HS-27A (cell line): ENCODE results near the gene ADGRG7.
"Not testable (repeated sequence)": the region's sequence is repeated elsewhere in the genome, so short reads cannot be mapped to it uniquely, and the experiment has no call there.

Source experiments
- DNase-seq: peaks from one replicate; pipeline ENCODE4 v3.0.0-alpha.2; 2012; ENCODE audit warnings: low read depth, missing footprints

The ADGRG7 gene

GRCh38 chr3:100647657-100648056 lies 38.3 kb downstream of the ADGRG7 start:
- DNase-seq: no peak

- DNase-seq: peak; percentile 38
Observed at GRCh38 chr3:100650651-100651619, 41.5 kb downstream of the ADGRG7 start.

- no peak for DNase-seq
Observed at GRCh38 chr3:100653604-100654294, 44.3 kb downstream of the ADGRG7 start.

- DNase-seq: no peak
Observed at GRCh38 chr3:100656945-100657344, 47.5 kb downstream of the ADGRG7 start.

GRCh38 chr3:100661294-100661693 lies 51.9 kb downstream of the ADGRG7 start:
- DNase-seq: not testable (repeated sequence)

- DNase-seq: no peak
Observed at GRCh38 chr3:100662113-100662823, 52.9 kb downstream of the ADGRG7 start.

GRCh38 chr3:100665230-100665629 lies 55.8 kb downstream of the ADGRG7 start:
- no peak for DNase-seq

GRCh38 chr3:100666699-100667098 lies 57.3 kb downstream of the ADGRG7 start:
- DNase-seq: not testable (repeated sequence)

GRCh38 chr3:100667316-100667715 lies 57.9 kb downstream of the ADGRG7 start:
- DNase-seq: not testable (repeated sequence)

- not testable (repeated sequence) for DNase-seq
Observed at GRCh38 chr3:100670995-100671394, 61.6 kb downstream of the ADGRG7 start.

- no peak for DNase-seq
Observed at GRCh38 chr3:100681496-100681895, 72.1 kb downstream of the ADGRG7 start.

GRCh38 chr3:100682056-100682853 lies 72.9 kb downstream of the ADGRG7 start:
- no peak for DNase-seq

GRCh38 chr3:100682854-100683760 lies 73.7 kb downstream of the ADGRG7 start:
- no peak for DNase-seq

- no peak for DNase-seq
Observed at GRCh38 chr3:100693225-100693624, 83.8 kb downstream of the ADGRG7 start.

- DNase-seq: no peak
Observed at GRCh38 chr3:100695696-100696095, 86.3 kb downstream of the ADGRG7 start.

- DNase-seq: no peak
Observed at GRCh38 chr3:100696161-100696560, 86.8 kb downstream of the ADGRG7 start.

- DNase-seq: no peak
Observed at GRCh38 chr3:100697172-100697571, 87.8 kb downstream of the ADGRG7 start.

- no peak for DNase-seq
Observed at GRCh38 chr3:100697723-100698285, 88.4 kb downstream of the ADGRG7 start.

GRCh38 chr3:100698736-100699135 lies 89.3 kb downstream of the ADGRG7 start:
- DNase-seq: no peak

GRCh38 chr3:100700708-100701107 lies 91.3 kb downstream of the ADGRG7 start:
- DNase-seq: no peak
